Kidney epithelial cell (primary cell): Measurements from ENCODE around the gene TAB2. TPM values are rescaled to one million over a fixed set of nuclear protein-coding genes. Genes with fewer than 3 reads are reported as not detected.

ENCODE experiments used
- DNase-seq: peaks from one replicate; pipeline ENCODE4 v3.0.0-alpha.2; 2010; ENCODE audit warnings: low read depth
- H3K27me3 ChIP-seq: 2 replicates; pipeline ENCODE4 v1.6.0; 2011; ENCODE audit warnings: low read length; ENCODE audit not compliant: control insufficient read depth, insufficient read depth
- H3K36me3 ChIP-seq: 2 replicates; pipeline ENCODE4 v1.5.1; 2011; ENCODE audit warnings: low read length; ENCODE audit not compliant: control insufficient read depth, insufficient read depth
- H3K4me3 ChIP-seq: 2 replicates; pipeline ENCODE4 v1.5.1; 2011; ENCODE audit warnings: low read depth, mild to moderate bottlenecking, control low read depth, low read length
- total RNA-seq: library from RNA; depleted of rRNA; stranded (reverse); fragments of >200 nt; gene quantifications from 2 replicates; pipeline ENCODE4 v1.2.3, GENCODE V29; 2015
- TF ChIP-seq, protein P1 (sequence below): IDR thresholded peaks from 2 replicates; pipeline ENCODE4 v1.5.1; 2011; ENCODE audit warnings: mild to moderate bottlenecking, moderate library complexity, low read length, control low read depth, inconsistent platforms; ENCODE audit not compliant: insufficient read depth, poor library complexity, severe bottlenecking

TAB2 gene
- total RNA-seq, 1 donor from 2014 or later = 30.7 TPM

DNA sequence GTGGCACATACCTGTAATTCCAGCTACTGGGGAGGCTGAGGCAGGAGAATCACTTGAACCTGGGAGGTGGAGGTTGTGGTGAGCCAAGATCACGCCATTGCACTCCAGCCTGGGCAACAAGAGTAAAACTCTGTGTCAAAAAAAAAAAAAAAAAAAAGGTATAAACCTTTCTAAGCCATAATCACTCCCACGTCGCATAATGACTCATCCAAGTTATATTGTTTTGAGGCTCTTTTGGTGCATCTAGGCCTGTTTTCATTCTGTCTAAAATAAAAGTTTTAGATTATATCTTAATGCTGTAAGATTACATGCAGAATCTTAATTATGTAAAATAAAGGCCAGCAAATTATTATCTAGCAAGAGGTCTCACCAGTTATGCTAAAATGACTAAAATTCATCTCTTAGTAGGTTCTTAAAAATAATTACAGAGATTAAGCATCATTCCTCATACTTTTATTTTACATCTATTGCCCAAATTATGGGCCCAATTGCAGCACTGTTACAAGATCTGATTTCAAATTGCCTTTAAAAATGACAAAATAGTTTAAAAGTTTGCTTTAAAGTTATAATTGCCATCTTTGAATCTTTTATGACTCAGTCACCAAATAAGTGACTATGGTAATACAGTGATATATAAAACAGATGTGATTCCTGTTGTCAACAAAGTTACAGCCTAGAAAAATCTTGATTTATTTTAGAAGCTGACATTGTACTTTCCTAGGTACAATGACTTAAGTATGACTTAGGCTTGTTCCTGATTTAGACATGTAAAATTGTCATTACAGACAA lies 72.2 kb downstream of the TAB2 start:
- H3K4me3 ChIP-seq = no peak overlapping the region
- TF ChIP-seq, protein P1, sequence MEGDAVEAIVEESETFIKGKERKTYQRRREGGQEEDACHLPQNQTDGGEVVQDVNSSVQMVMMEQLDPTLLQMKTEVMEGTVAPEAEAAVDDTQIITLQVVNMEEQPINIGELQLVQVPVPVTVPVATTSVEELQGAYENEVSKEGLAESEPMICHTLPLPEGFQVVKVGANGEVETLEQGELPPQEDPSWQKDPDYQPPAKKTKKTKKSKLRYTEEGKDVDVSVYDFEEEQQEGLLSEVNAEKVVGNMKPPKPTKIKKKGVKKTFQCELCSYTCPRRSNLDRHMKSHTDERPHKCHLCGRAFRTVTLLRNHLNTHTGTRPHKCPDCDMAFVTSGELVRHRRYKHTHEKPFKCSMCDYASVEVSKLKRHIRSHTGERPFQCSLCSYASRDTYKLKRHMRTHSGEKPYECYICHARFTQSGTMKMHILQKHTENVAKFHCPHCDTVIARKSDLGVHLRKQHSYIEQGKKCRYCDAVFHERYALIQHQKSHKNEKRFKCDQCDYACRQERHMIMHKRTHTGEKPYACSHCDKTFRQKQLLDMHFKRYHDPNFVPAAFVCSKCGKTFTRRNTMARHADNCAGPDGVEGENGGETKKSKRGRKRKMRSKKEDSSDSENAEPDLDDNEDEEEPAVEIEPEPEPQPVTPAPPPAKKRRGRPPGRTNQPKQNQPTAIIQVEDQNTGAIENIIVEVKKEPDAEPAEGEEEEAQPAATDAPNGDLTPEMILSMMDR = no peak
- H3K27me3 ChIP-seq = no peaks in the 10 kb centered on the region
- H3K36me3 ChIP-seq = peaks cover 1% of the 10 kb centered on the region
- no peak for DNase-seq

DNA sequence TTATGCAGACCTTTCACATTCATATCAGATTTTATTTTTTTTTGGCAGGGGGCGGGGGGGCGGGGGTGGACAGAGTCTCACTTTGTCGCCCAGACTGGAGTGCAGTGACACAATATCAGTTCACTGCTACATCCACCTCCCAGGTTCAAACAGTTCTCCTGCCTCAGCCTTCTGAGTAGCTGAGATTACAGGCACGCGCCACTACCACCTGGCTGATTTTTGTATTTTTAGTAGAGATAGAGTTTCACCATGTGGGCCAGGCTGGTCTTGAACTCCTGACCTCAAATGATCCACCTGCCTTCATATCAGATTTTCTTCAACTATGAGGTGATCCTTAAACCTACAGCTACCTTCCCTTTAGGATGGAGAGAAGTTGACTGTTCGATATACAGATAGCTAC lies 74.6 kb downstream of the TAB2 start:
- no peak for DNase-seq
- peaks cover 1% of the 10 kb centered on the region for H3K36me3 ChIP-seq
- H3K4me3 ChIP-seq = no peak overlapping the region
- TF ChIP-seq, protein P1 = no peak
- no peaks in the 10 kb centered on the region for H3K27me3 ChIP-seq

DNA sequence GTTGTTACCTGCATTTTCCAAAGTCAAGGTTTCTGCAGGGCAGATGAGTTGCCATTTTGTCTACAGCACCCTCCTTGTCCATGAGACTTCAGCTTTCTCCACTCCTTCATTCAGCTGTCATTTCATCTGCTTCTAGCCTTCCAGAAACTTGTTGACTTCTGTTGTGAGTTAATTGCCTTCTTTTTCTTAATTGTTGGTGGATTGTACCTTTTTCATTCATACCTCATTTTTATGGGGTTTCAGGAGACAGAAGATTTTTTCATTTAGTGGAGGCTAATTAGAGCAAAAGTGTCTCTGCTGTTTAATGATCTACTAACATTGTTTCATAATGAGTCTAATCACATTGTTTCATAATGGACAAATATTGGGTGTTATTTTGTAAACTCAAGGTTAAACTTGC lies 75.0 kb downstream of the TAB2 start:
- H3K27me3 ChIP-seq = no peaks in the 10 kb centered on the region
- TF ChIP-seq, protein P1 = no peak
- peaks cover 1% of the 10 kb centered on the region for H3K36me3 ChIP-seq
- no peak for DNase-seq
- no peak overlapping the region for H3K4me3 ChIP-seq

DNA sequence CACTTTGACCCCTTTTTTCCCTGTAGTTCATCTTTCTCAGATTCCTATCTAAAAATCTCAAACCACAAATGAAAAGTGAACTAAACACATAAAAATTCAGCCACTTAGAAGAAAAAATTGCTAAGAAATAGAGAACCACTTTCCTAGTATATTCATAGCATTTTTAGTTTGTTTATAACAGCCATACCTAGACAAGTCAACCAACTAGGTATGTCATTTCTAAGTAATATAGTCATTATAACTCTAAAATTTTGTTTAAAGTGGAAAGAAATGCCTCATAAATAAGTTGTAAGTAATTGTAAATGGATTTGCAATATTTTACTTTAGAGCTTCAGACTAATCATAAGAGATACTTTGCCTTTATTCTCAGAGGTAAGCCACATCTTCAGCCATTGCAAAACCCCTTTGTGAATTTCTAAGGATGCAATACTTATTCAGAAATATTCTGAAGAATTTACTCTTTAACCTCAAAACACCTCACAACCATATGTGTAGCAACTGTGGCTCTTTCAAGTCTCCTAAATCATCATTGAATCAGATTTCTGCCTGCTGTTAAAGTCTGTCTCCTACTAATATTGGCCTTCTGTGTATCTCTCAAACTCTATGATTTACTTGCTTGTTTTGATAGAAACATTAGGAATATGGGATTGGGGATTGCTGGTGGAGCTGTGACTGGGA lies 75.6 kb downstream of the TAB2 start:
- TF ChIP-seq, protein P1 = no peak
- no peaks in the 10 kb centered on the region for H3K27me3 ChIP-seq
- H3K4me3 ChIP-seq = no peak overlapping the region
- DNase-seq = no peak
- peaks cover 1% of the 10 kb centered on the region for H3K36me3 ChIP-seq

DNA sequence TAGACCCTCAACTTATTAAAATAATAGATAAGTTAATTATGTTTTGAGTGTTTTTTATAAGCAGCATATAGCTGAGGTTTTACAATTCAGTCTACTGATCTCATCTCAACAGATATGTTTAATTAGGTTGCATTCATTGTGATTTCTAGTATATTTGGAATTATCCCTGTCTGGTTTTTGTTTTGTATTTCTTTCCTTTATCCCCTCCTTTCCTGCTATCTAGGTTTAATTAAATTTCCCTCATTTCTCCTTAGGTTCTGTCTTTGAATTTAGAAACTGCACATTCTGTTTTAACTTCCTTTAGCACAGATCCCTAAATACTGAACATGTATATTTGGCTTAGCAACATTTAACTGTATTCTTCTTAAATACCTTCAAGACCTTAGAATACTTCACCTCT lies 77.7 kb downstream of the TAB2 start:
- H3K36me3 ChIP-seq = peaks cover 2% of the 10 kb centered on the region
- H3K27me3 ChIP-seq = no peaks in the 10 kb centered on the region
- no peak overlapping the region for H3K4me3 ChIP-seq
- TF ChIP-seq, protein P1 = no peak
- DNase-seq = no peak

DNA sequence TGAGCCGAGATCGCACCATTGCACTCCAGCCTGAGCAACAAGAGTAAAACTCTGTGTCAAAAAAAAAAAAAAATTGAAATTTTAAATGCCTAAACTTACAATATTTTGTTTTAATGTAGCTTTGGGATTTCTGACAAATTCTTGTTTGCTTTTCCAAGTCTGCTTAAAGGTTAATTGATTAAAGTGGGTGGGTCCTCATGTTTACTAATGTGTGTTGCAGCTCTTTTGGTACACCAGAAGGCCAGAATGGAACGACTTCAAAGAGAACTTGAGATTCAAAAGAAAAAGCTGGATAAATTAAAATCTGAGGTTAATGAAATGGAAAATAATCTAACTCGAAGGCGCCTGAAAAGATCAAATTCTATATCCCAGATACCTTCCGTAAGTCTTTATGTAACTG lies 79.9 kb downstream of the TAB2 start:
- no peaks in the 10 kb centered on the region for H3K27me3 ChIP-seq
- peaks cover 2% of the 10 kb centered on the region for H3K36me3 ChIP-seq
- H3K4me3 ChIP-seq = no peak overlapping the region
- no peak for DNase-seq
- TF ChIP-seq, protein P1 = no peak
